OCI-M1 (cell line): ENCODE data around the gene FAM13C.
"Not testable (repeated sequence)": the region's sequence is repeated elsewhere in the genome, so short reads cannot be mapped to it uniquely, and the experiment has no call there.

Experiments used
- DNase-seq: peaks from one replicate; lab custom pipeline; 2025; lab: John Stamatoyannopoulos, UW

Gene FAM13C

GRCh38 chr10:59234194-59234593, 128.2 kb downstream of the FAM13C start:
- DNase-seq, result no peak

DNA sequence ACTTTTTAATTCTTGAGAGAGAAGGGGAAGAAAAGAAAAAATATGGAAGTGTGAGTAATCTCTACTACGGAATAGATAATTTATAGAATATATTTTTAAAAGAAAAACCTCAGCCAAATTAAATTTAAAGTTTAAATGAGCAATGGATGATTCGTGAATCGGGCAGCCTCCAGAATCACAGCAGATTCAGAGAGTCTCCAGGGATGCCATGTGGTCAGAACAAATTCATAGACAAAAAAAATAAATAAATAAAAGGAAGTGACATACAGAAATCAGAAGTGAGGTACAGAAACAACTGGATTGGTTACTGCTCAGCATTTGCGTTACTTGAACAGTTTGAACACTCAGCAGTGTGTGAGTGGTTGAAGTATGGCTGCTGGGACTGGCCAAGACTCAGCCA, 132.9 kb downstream of the FAM13C start:
- no peak for DNase-seq

- no peak for DNase-seq
Measured at GRCh38 chr10:59227136-59227673, 135.1 kb downstream of the FAM13C start.

GRCh38 chr10:59225211-59225610, 137.1 kb downstream of the FAM13C start:
- DNase-seq, result no peak

GRCh38 chr10:59223597-59223996, 138.8 kb downstream of the FAM13C start:
- DNase-seq, result not testable (repeated sequence)

- DNase-seq, result no peak
Measured at GRCh38 chr10:59222788-59223187, 139.6 kb downstream of the FAM13C start.

DNA sequence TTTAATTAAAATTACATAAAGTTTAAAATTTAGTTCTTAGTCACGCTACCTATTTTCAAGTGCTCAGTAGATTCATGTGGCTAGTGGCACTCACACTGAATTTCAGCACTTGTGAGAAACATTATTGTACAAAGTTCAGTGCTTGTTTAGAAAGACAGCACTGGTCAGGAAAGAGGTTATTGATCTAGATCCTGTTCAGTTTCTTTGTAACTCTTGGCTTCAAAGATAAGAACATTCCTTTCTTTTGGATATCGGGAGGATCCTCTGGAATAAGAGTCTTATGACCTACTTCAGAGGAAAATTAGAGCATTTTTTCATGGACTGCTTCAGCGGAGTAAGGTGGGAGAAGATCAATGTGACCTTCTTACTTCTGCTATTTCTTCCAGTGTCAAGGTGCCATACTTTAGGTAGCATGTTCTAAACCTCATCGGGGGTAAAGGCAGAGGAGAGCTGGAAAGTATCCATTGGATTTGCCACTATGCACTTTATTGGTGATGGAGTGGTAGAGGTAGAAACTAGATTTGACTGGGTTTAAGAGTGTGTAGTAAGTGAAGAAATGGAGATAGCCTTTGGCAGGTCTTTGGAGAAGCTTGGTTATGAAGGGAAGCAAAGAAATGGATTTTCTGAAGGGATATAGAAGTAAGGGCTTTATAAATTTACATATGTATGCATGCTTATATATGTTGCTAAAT, 146.0 kb downstream of the FAM13C start:
- no peak for DNase-seq

DNA sequence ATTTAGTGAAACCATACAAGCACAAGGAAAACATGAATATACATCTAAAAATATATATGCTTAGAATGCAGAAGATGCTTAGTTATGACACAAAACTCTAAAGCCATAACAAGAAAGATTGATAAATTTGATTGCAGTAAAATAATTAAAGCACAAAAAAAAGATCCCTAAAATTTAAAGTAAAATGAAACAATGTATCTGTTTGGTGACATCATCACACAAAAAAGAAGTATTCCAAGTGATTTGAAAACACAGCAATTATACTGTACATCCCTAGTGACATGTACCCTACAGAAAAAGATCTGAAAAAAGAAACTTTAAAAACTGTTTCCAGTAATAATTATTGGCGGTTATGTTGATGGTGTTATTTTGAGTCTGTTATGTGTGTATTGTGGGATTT, 148.2 kb downstream of the FAM13C start:
- DNase-seq, result no peak

GRCh38 chr10:59212301-59212798, 150.0 kb downstream of the FAM13C start:
- no peak for DNase-seq

- DNase-seq, result no peak
Measured at GRCh38 chr10:59206204-59206720, 156.1 kb downstream of the FAM13C start.
